LNCaP clone FGC (cell line): ENCODE measurements around the gene PLXNA1.

Experiments used
- DNase-seq: peaks from one replicate; pipeline ENCODE4 v3.0.0-alpha.2; 2011; ENCODE audit warnings: low read depth
- H3K4me3 ChIP-seq: 2 replicates; pipeline ENCODE4 v1.5.1; 2011; ENCODE audit warnings: mild to moderate bottlenecking, low read depth, low read length, control low read depth
- TF ChIP-seq, protein P1 (sequence below): IDR thresholded peaks from 2 replicates; pipeline ENCODE4 v1.5.1; 2012; ENCODE audit warnings: mild to moderate bottlenecking; ENCODE audit not compliant: control insufficient read depth, insufficient read depth; ENCODE audit errors: extremely low read depth

Gene PLXNA1

DNA sequence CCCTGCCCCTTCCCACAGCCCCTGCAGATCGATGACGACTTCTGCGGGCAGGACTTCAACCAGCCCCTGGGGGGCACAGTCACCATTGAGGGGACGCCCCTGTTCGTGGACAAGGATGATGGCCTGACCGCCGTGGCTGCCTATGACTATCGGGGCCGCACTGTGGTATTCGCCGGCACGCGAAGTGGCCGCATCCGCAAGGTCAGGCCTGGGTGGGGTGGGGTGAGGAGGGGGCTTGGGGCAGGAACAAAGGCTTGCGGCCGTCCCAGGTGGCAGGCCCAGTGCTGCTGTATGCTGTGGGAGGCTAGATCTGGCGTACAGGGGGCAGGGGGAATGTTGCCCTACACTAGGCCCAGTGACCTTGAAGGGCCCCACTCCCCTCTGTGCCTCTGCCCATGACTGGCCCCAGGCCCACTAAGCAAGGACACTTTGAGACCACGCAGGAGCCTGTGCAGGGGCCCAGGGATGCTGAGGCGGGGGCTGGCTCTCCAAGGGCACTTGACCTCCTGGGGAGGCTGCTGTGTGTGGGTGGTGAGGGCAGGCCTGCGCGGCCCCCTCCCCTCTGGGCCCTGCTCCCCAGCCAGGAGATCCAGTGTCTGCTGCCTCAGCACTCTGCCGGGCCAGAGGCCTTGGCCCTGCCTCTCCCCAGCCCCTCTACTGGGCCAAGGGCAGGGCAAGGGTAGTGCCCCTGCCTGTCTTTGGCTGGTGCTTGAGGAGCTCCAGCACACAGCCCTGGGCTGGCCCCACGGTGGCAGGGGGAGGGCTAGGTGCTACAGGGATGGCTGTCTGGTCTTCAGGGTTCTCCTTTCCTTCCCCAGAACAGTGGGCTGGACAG, 8.7 kb downstream of the PLXNA1 start:
- no peak overlapping the region for H3K4me3 ChIP-seq
- TF ChIP-seq, protein P1, sequence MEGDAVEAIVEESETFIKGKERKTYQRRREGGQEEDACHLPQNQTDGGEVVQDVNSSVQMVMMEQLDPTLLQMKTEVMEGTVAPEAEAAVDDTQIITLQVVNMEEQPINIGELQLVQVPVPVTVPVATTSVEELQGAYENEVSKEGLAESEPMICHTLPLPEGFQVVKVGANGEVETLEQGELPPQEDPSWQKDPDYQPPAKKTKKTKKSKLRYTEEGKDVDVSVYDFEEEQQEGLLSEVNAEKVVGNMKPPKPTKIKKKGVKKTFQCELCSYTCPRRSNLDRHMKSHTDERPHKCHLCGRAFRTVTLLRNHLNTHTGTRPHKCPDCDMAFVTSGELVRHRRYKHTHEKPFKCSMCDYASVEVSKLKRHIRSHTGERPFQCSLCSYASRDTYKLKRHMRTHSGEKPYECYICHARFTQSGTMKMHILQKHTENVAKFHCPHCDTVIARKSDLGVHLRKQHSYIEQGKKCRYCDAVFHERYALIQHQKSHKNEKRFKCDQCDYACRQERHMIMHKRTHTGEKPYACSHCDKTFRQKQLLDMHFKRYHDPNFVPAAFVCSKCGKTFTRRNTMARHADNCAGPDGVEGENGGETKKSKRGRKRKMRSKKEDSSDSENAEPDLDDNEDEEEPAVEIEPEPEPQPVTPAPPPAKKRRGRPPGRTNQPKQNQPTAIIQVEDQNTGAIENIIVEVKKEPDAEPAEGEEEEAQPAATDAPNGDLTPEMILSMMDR: no peak

DNA sequence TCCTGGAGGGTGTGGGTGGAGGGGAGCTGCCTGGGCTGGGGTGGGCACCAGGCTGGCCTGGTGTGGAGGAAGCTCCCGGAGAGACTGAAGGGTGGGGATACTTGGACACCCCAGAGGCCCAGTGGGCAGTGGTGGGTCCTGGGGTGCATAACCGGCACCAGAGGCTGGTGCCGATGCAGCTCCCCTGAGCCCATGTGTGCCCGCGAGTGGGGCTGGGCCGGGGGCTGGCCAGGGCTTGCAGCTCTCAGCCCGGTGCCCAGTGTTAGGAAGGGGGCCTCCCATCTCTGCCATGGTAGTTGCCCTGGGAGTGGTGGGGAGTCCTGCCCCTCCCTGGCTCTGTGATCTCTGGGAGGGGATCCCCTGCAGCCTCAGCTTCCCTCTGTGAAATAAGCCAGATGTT, 9.3 kb downstream of the PLXNA1 start:
- TF ChIP-seq, protein P1: no peak
- DNase-seq: no peak
- no peak overlapping the region for H3K4me3 ChIP-seq

More for the DNA sequence above, 8.7 kb downstream of the PLXNA1 start:
- DNase-seq: no peak

DNA sequence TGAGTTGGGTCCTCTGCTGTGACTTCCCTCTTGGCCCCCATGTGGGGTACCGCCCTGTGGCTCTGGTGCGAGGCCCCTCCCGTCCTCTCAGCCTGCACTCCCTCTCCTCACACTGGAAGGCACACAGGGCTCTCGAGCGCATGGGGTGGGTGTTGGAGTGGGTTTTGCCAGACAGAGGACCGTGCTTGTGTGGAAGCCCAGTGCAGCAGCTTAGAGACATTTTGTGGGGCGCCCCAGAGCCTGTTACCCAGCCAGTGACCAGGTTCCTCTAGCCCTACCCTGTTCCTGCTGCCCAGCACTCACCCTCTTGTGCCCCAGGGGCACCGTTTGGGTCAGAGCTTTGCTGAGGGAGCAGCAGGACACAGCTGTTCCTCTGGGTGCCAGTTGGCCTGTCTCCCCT, 9.9 kb downstream of the PLXNA1 start:
- no peak for DNase-seq
- no peak overlapping the region for H3K4me3 ChIP-seq
- TF ChIP-seq, protein P1: no peak

DNA sequence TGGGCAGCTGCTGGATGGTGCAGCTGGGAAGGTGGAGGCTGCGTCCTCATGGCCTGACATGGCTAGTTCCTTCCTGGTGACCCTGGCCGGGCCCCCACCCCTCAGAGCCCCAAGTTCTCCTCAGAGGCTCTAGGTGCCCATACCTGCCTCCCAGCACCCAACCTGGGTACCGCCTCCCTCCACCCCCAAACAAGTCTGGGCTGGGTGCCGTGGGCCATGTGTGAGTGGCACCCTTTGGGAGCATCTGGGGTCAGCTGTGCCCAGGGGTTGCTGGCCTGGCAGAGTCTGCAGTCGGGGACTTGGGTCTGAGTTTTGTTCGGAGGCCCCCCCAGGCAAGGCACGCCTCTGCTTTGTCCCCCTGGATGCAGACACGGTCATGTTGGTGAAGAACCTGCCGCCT, 10.5 kb downstream of the PLXNA1 start:
- TF ChIP-seq, protein P1: no peak
- no peak overlapping the region for H3K4me3 ChIP-seq
- DNase-seq: no peak

DNA sequence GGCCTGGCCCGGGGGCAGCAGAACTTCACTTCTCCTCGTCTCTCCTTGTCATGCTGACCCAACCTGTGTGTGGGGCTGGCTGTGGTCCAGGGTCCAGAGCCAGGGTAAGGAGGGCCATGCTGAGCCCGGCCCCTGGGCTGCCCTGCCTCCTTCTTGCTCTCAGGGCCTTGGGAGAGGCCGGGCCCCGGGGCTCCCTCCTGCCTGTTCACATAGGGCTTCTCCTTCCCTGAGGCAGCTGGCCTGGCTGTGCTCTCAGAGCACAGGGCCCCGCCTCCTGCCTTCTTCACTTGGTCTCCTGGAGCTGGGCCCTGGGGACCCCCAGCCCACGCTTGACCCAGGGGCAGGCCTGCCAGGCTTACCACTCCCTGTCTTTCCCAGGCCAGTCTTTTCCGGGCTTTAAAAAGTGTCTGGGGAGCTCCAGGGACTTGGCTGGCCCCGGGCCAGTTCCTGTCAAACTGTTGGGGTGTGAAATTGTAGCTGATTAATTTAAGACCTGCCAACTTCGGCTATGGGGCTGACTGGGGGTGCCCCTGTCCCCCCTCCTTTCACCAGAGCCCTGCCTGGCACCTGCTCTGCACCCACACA, 11.8 kb downstream of the PLXNA1 start:
- DNase-seq: no peak
- H3K4me3 ChIP-seq: no peak overlapping the region
- TF ChIP-seq, protein P1: no peak

DNA sequence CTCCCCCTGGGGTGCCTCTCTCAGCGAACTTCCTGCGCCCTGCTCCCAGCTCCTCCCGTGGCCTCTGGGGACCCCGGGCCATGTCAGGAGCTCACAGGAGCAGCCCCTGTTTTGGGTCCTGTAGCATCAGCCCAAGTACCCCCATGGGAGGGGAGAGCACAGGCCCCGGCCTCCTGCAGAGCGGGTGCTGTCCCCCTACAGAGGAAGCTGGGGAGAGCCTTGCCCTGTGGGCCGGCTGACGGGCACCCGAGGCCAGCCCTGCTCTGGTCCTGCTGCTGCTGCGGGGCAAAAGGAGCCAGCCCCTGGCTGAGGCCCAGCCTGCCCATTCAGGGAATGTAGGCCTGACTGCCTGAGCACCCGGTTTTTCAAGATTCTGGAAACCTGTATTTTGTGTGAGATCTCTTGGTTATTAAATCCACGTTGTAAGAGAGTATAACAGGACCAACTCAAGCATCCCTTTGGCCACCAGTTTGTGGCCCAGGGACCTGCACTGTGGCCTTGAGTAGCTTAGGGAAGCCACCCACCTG, 12.4 kb downstream of the PLXNA1 start:
- H3K4me3 ChIP-seq: no peak overlapping the region
- DNase-seq: peak; percentile 48
- TF ChIP-seq, protein P1: no peak
